HepG2 (cell line): ENCODE results near the gene PRDM12. TPM values are rescaled to one million over a fixed set of nuclear protein-coding genes. Genes with fewer than 3 reads are reported as not detected.

Experiments
- BORCS8-MEF2B ChIP-seq: sonication (generic); formaldehyde crosslinking; IDR thresholded peaks from 2 replicates; pipeline ENCODE4 v1.8.0; 2022; ENCODE audit warnings: mild to moderate bottlenecking, missing genetic modification reagents
- CBFB ChIP-seq: sonication (generic); formaldehyde crosslinking; IDR thresholded peaks from 2 replicates; pipeline ENCODE4 v1.4.0; 2020; ENCODE audit warnings: missing genetic modification reagents
- EP300 ChIP-seq, 3 experiments: sonication (generic) in 1 of 3; formaldehyde crosslinking in 1 of 3; IDR thresholded peaks; 2 replicates each; pipeline versions ENCODE4 v1.5.1 to v1.6.1; 2011 to 2020; ENCODE audit warnings: low read depth in 2 of 3, low read length in 2 of 3, borderline replicate concordance in 1 of 3, improper control_type of control experiment in 1 of 3, mild to moderate bottlenecking in 1 of 3, missing genetic modification reagents in 1 of 3, moderate library complexity in 1 of 3
- HDAC2 ChIP-seq: sonication (generic); formaldehyde crosslinking; IDR thresholded peaks from 2 replicates; pipeline ENCODE4 v1.4.0; 2020; ENCODE audit warnings: missing genetic modification reagents
- HOXA3 ChIP-seq: sonication (generic); formaldehyde crosslinking; IDR thresholded peaks from 2 replicates; pipeline ENCODE4 v1.5.0; 2020; ENCODE audit warnings: missing genetic modification reagents
- MED8 ChIP-seq: sonication (generic); formaldehyde crosslinking; IDR thresholded peaks from 2 replicates; pipeline ENCODE4 v1.8.1; 2023; ENCODE audit warnings: mild to moderate bottlenecking, missing genetic modification reagents; ENCODE audit not compliant: insufficient replicate concordance
- MEIS1 ChIP-seq: sonication (generic); formaldehyde crosslinking; IDR thresholded peaks from 2 replicates; pipeline ENCODE4 v1.9.0; 2021; ENCODE audit warnings: mild to moderate bottlenecking, missing genetic modification reagents, moderate library complexity, borderline replicate concordance
- NCOA2 ChIP-seq: sonication (generic); formaldehyde crosslinking; IDR thresholded peaks from 2 replicates; pipeline ENCODE4 v1.8.0; 2022; ENCODE audit warnings: inconsistent platforms
- PAWR ChIP-seq: sonication (generic); formaldehyde crosslinking; IDR thresholded peaks from 2 replicates; pipeline ENCODE4 v1.4.0; 2020; ENCODE audit warnings: missing genetic modification reagents, mild to moderate bottlenecking, borderline replicate concordance
- STAT6 ChIP-seq: sonication (generic); formaldehyde crosslinking; IDR thresholded peaks from 2 replicates; pipeline ENCODE4 v1.4.0; 2020; ENCODE audit warnings: missing genetic modification reagents, mild to moderate bottlenecking, borderline replicate concordance
- YY1 ChIP-seq: IDR thresholded peaks from 2 replicates; pipeline ENCODE4 v1.6.1; 2011; ENCODE audit warnings: low read length, low read depth, moderate library complexity, mild to moderate bottlenecking; ENCODE audit not compliant: insufficient read depth, insufficient replicate concordance
- ZBTB49 ChIP-seq: sonication (generic); formaldehyde crosslinking; IDR thresholded peaks from 2 replicates; pipeline ENCODE4 v1.4.0; 2020; ENCODE audit warnings: missing genetic modification reagents, borderline replicate concordance
- ZNF101 ChIP-seq: sonication (generic); formaldehyde crosslinking; IDR thresholded peaks from 2 replicates; pipeline ENCODE4 v1.4.0; 2020; ENCODE audit warnings: mild to moderate bottlenecking, low read depth, missing genetic modification reagents, borderline replicate concordance
- ZNF496 ChIP-seq: sonication (generic); formaldehyde crosslinking; IDR thresholded peaks from 2 replicates; pipeline ENCODE4 v1.8.1; 2023; ENCODE audit warnings: mild to moderate bottlenecking, moderate library complexity, missing genetic modification reagents; ENCODE audit not compliant: insufficient replicate concordance
- ZNF784 ChIP-seq: sonication (generic); formaldehyde crosslinking; IDR thresholded peaks from 2 replicates; pipeline ENCODE4 v1.5.1; 2020; ENCODE audit warnings: missing genetic modification reagents, mild to moderate bottlenecking, borderline replicate concordance
- polyA plus RNA-seq, 8 experiments: library from polyadenylated mRNA; depleted of rRNA in 3 of 8; stranded (reverse) in 7 of 8; unstranded in 1 of 8; fragments of >200 nt; fragmentation: Illumina TruSeq in 4 of 8; extraction: Trizol in 4 of 8; gene quantifications; 2 replicates each; pipeline versions ENCODE4 v1.2.1 to v1.2.3, GENCODE V29; 2011 to 2016; ENCODE audit warnings: low read depth in 4 of 8, missing spikeins in 1 of 8, mixed read lengths in 1 of 8; ENCODE audit not compliant: insufficient read depth in 1 of 8
- total RNA-seq, 5 experiments: library from RNA; depleted of rRNA; stranded (reverse); fragments of >200 nt; fragmentation: Illumina TruSeq; extraction: Trizol; gene quantifications; 2 replicates each; pipeline ENCODE4 v1.2.3, GENCODE V29; 2016; ENCODE audit warnings: low read depth in 1 of 5

The PRDM12 gene
- total and polyA plus RNA-seq, 2 of the 13 experiments (the other 11 are each of a cell fraction or from before 2014, with no cell fraction given), result 0.04 to 0.07 TPM

GRCh38 chr9:130680836-130681768 lies 16.7 kb downstream of the PRDM12 start (continued):
- TF ChIP-seq STAT6 (CRISPR knock-in tag) (0 out of 2 replicates have a peak, but pooled peaks have one; percentile 8), ZNF784 (no peak), MED8 (CRISPR knock-in tag) (no peak), HDAC2 (peak; percentile 53; the same call in 1 of the 2 replicates), NCOA2 (CRISPR knock-in tag) (peak; percentile 29; the same call in 1 of the 2 replicates), YY1 (no peak), ZBTB49 (CRISPR knock-in tag) (no peak), PAWR (CRISPR knock-in tag) (no peak), CBFB (CRISPR knock-in tag) (peak; percentile 56; the same call in 1 of the 2 replicates), ZNF496 (no peak), EP300 (IDR thresholded peaks at IDR 0.05; ENCODE audit: low read depth in 2 of 2, low read length in 2 of 2) (no peak), EP300 (CRISPR knock-in tag; IDR thresholded peaks at IDR 0.05; ENCODE audit: borderline replicate concordance) (no peak), ZNF101 (CRISPR knock-in tag) (0 out of 2 replicates have a peak, but pooled peaks have one; percentile 46), MEIS1 (CRISPR knock-in tag) (0 out of 2 replicates have a peak, but pooled peaks have one; percentile 16), BORCS8-MEF2B (peak; percentile 87), HOXA3 (CRISPR knock-in tag) (peak; percentile 86)
